Measurements from ENCODE around the gene HERC2. TPM values are rescaled to one million over a fixed set of nuclear protein-coding genes. Genes with fewer than 3 reads are reported as not detected.
"Not testable (repeated sequence)": the region's sequence is repeated elsewhere in the genome, so short reads cannot be mapped to it uniquely, and the experiment has no call there.

Gene HERC2
- total RNA-seq = 10 to 100 TPM; 54.0 to 77.0 (median 62.3) TPM
- 10 to 100 TPM; 24.4 to 41.4 TPM for polyA plus RNA-seq
- long read RNA-seq, donor 1, partial matches to known transcripts = 57 of 61 reads
- long read RNA-seq, donor 1, other reads (novel, unspliced or antisense) = 4 of 61 reads
- long read RNA-seq, donor 2, partial matches to known transcripts = 67 of 76 reads
- long read RNA-seq, donor 2, other reads (novel, unspliced or antisense) = 7 of 76 reads
- long read RNA-seq, donor 3, partial matches to known transcripts = 93 of 109 reads
- long read RNA-seq, donor 3, other reads (novel, unspliced or antisense) = 14 of 109 reads

- no CpG with 5 or more reads among the region's 52 CpGs for WGBS, 2 donors
- DNase-seq; H3K9me3 ChIP-seq; ATAC-seq; intact Hi-C loops (cut with DNase I); H3K27me3 ChIP-seq: not testable (repeated sequence)
- peaks cover 0 to 16% (median 0%) of the 10 kb centered on the region in 9 donors for H3K4me1 ChIP-seq
- H3K27ac ChIP-seq = peak within 1 kb of the TSS in 4 of 10 donors; percentile 16 to 58 (median 24)
- peaks cover 0 to 14% (median 5%) of the 10 kb centered on the region in 9 donors for H3K36me3 ChIP-seq
- peak within 1 kb of the TSS in 9 of 10 donors; percentile 22 to 49 (median 45) for H3K4me3 ChIP-seq
Observed at GRCh38 chr15:28322129-28322588, at the start of gene HERC2. HERC2 (minus strand) TSS chr15:28322179; CDS start chr15:28321433, 746 bp downstream.

GRCh38 chr15:28365502-28365901 is 43.5 kb upstream of the HERC2 start:
- H3K27ac ChIP-seq; H3K4me3 ChIP-seq; H3K36me3 ChIP-seq; H3K9me3 ChIP-seq; H3K27me3 ChIP-seq; ATAC-seq; H3K4me1 ChIP-seq; intact Hi-C loops (cut with DNase I): not testable (repeated sequence)
- 88 to 89% methylated on average over 5 to 10 of the region's 17 CpGs for WGBS, 2 donors
- DNase-seq = peak in 1 of 2 donors; percentile 1

GRCh38 chr15:28357984-28358383 is 36.0 kb upstream of the HERC2 start, which contains the start of gene GOLGA6L24:
GOLGA6L24 (minus strand) TSS chr15:28358084; CDS start chr15:28358023, 61 bp downstream.
- ATAC-seq; H3K27me3 ChIP-seq; H3K36me3 ChIP-seq; intact Hi-C loops (cut with DNase I); H3K27ac ChIP-seq; H3K4me1 ChIP-seq; DNase-seq; H3K4me3 ChIP-seq; H3K9me3 ChIP-seq: not testable (repeated sequence)
- no CpG with 5 or more reads among the region's 7 CpGs for WGBS, 2 donors

GRCh38 chr15:28321358-28322078 is 461 bp downstream of the HERC2 start:
- Histone ChIP-seq H3K4me3 (peak overlapping the region in 9 of 10 donors; percentile 22 to 49 (median 45)), H3K36me3 (peaks cover 0 to 21% (median 5%) of the 10 kb centered on the region in 9 donors), H3K27ac (peak overlapping the region in 4 of 10 donors; percentile 16 to 58 (median 24)), H3K4me1 (peaks cover 0 to 16% (median 0%) of the 10 kb centered on the region in 9 donors)
- ATAC-seq; intact Hi-C loops (cut with DNase I); H3K9me3 ChIP-seq; H3K27me3 ChIP-seq; DNase-seq: not testable (repeated sequence)
- WGBS, 2 donors = 0 to 1% methylated on average over 10 of the region's 39 CpGs

GRCh38 chr15:28319725-28320124 is 2.3 kb downstream of the HERC2 start:
- ATAC-seq; H3K27ac ChIP-seq; DNase-seq; intact Hi-C loops (cut with DNase I); H3K4me3 ChIP-seq; H3K9me3 ChIP-seq; H3K27me3 ChIP-seq: not testable (repeated sequence)
- Histone ChIP-seq H3K36me3 (peaks cover 0 to 37% (median 5%) of the 10 kb centered on the region in 9 donors), H3K4me1 (peaks cover 0 to 21% (median 0%) of the 10 kb centered on the region in 9 donors)
- 97 to 98% methylated on average over 1 of the region's 1 CpG for WGBS, 2 donors

- peaks cover 0 to 22% (median 0%) of the 10 kb centered on the region in 9 donors for H3K4me1 ChIP-seq
- DNase-seq; ATAC-seq; intact Hi-C loops (cut with DNase I); H3K27ac ChIP-seq; H3K9me3 ChIP-seq; H3K4me3 ChIP-seq; H3K27me3 ChIP-seq: not testable (repeated sequence)
- WGBS, 2 donors = 86% methylated on average over 1 of the region's 3 CpGs; no CpG with 5 or more reads in 1 of the 2 donors
- H3K36me3 ChIP-seq = peaks cover 0 to 46% (median 5%) of the 10 kb centered on the region in 9 donors
Observed at GRCh38 chr15:28318828-28319227, 3.2 kb downstream of the HERC2 start.

- ATAC-seq; H3K4me3 ChIP-seq; H3K27me3 ChIP-seq; H3K27ac ChIP-seq; intact Hi-C loops (cut with DNase I); DNase-seq; H3K9me3 ChIP-seq: not testable (repeated sequence)
- Histone ChIP-seq H3K36me3 (peaks cover 0 to 49% (median 6%) of the 10 kb centered on the region in 9 donors), H3K4me1 (peaks cover 0 to 22% (median 0%) of the 10 kb centered on the region in 9 donors)
- 90 to 95% methylated on average over 13 of the region's 13 CpGs for WGBS, 2 donors
Observed at GRCh38 chr15:28318122-28318521, 3.9 kb downstream of the HERC2 start.

GRCh38 chr15:28316958-28317357 is 5.0 kb downstream of the HERC2 start:
- H3K9me3 ChIP-seq; DNase-seq; ATAC-seq; H3K4me3 ChIP-seq; H3K27ac ChIP-seq; H3K27me3 ChIP-seq; intact Hi-C loops (cut with DNase I): not testable (repeated sequence)
- 98 to 99% methylated on average over 7 of the region's 7 CpGs for WGBS, 2 donors
- H3K4me1 ChIP-seq = peaks cover 0 to 22% (median 0%) of the 10 kb centered on the region in 9 donors
- peaks cover 0 to 54% (median 6%) of the 10 kb centered on the region in 9 donors for H3K36me3 ChIP-seq

Data from heart right ventricle (tissue), 16 donors.